Thyroid gland (tissue), 4 donors: ENCODE data around the gene CRIP1. TPM values are rescaled to one million over a fixed set of nuclear protein-coding genes. Genes with fewer than 3 reads are reported as not detected.
A peak's percentile ranks its signal among the peaks of the same experiment; 100 is the strongest.

Experiments
- DNase-seq, 2 donors: peaks; one replicate each; pipeline ENCODE4 v3.0.0-alpha.2; 2019
- H3K27ac ChIP-seq, 3 donors: fragments of 200-600 bp; sonication (generic); 1 replicate in 2 of 3; 2 replicates in 1 of 3; pipeline ENCODE4 v1.5.1; 2016 to 2019; ENCODE audit warnings: mild to moderate bottlenecking in 1 of 3, moderate library complexity in 1 of 3
- H3K27me3 ChIP-seq: fragments of 200-600 bp; sonication (generic); one replicate; pipeline ENCODE4 v1.5.1; 2019
- H3K36me3 ChIP-seq, 2 donors: fragments of 200-600 bp; sonication (generic); one replicate each; pipeline ENCODE4 v1.5.1; 2016 to 2019
- H3K4me1 ChIP-seq, 2 donors: fragments of 200-600 bp; sonication (generic); one replicate each; pipeline ENCODE4 v1.5.1; 2017 to 2019
- H3K4me3 ChIP-seq, 3 donors: fragments of 200-600 bp; sonication (generic); replicated peaks in 1 of 3; 1 replicate in 2 of 3; 2 replicates in 1 of 3; pipeline ENCODE4 v1.5.1; 2016; ENCODE audit warnings: mild to moderate bottlenecking in 1 of 3
- H3K9me3 ChIP-seq: fragments of 200-600 bp; sonication (generic); one replicate; pipeline ENCODE4 v1.5.1; 2017
- CTCF ChIP-seq, 6 experiments: fragments of 200-600 bp in 3 of 6; fragments of 450-650 bp in 3 of 6; sonication (generic) in 3 of 6; IDR thresholded peaks; one replicate each; pipeline ENCODE4 v1.5.1; 2016 to 2019; ENCODE audit warnings: antibody characterized with exemption in 6 of 6, mild to moderate bottlenecking in 2 of 6, inconsistent platforms in 1 of 6, moderate library complexity in 1 of 6
- POLR2A ChIP-seq, 2 donors: fragments of 450-650 bp; IDR thresholded peaks; one replicate each; pipeline ENCODE4 v1.6.1; 2017; ENCODE audit warnings: antibody characterized with exemption in 2 of 2, mild to moderate bottlenecking in 2 of 2, moderate library complexity in 1 of 2
- WGBS, 2 donors: methylation state at CpG; one replicate each; pipeline ENCODE4 v1.1.5; 2017; 5-methylcytosine and 5-hydroxymethylcytosine counted together
- intact Hi-C: fragments of 100-400 bp; cut with DNase I; formaldehyde crosslinking; loops from one replicate; pipeline ENCODE4 v1.15.1; 2023
- total RNA-seq, 4 donors: library from RNA; depleted of rRNA; stranded (reverse); fragments of >200 nt; gene quantifications; one replicate each; pipeline ENCODE4 v1.2.3, GENCODE V29; 2016

The CRIP1 gene
- total RNA-seq, 4 donors from 2014 or later: 6.0 to 30.8 (median 18.5) TPM

GRCh38 chr14:105469456-105470349 is 17.0 kb upstream of the CRIP1 start:
- Histone ChIP-seq H3K4me1 (peaks cover 77% of the 10 kb centered on the region in 2 donors), H3K9me3 (no peaks in the 10 kb centered on the region), H3K27me3 (no peaks in the 10 kb centered on the region), H3K4me3 (no peak overlapping the region), H3K36me3 (peaks cover 10 to 14% of the 10 kb centered on the region in 2 donors), H3K27ac (peak overlapping the region; percentile 67 to 83 (median 73))
- DNase-seq: peak; percentile 62 to 64
- WGBS, 2 donors: 52 to 63% methylated on average over 24 of the region's 54 CpGs
- intact Hi-C loops: loop anchor here (10.0 kb wide), 1 partner anchor 395 kb away; no protein-coding TSS in a partner anchor
- no peak for TF ChIP-seq POLR2A (IDR thresholded peaks at IDR 0.05)
- TF ChIP-seq CTCF (IDR thresholded peaks at IDR 0.05): no peak

- Histone ChIP-seq H3K27me3 (no peaks in the 10 kb centered on the region), H3K9me3 (no peaks in the 10 kb centered on the region), H3K4me1 (peaks cover 70 to 71% of the 10 kb centered on the region in 2 donors), H3K36me3 (peaks cover 4 to 6% of the 10 kb centered on the region in 2 donors), H3K4me3 (no peak overlapping the region), H3K27ac (peak overlapping the region; percentile 3 to 83 (median 67))
- DNase-seq: no peak
- TF ChIP-seq CTCF (IDR thresholded peaks at IDR 0.05) (no peak), POLR2A (IDR thresholded peaks at IDR 0.05) (peak in 1 of 2 donors; percentile 8)
- 72 to 74% methylated on average over 25 to 33 of the region's 34 CpGs for WGBS, 2 donors
- intact Hi-C loops: loop anchor here (10.0 kb wide), 1 partner anchor 396 kb away; no protein-coding TSS in a partner anchor
Measured at GRCh38 chr14:105470350-105471296, 16.1 kb upstream of the CRIP1 start.

GRCh38 chr14:105471297-105471821 is 15.3 kb upstream of the CRIP1 start:
- intact Hi-C loops: loop anchor here (10.0 kb wide), 1 partner anchor 397 kb away; no protein-coding TSS in a partner anchor
- Histone ChIP-seq H3K27me3 (no peaks in the 10 kb centered on the region), H3K4me1 (peaks cover 71 to 73% of the 10 kb centered on the region in 2 donors), H3K4me3 (no peak overlapping the region), H3K27ac (peak overlapping the region; percentile 67 to 87 (median 83)), H3K9me3 (no peaks in the 10 kb centered on the region), H3K36me3 (peaks cover 3 to 6% of the 10 kb centered on the region in 2 donors)
- TF ChIP-seq CTCF (IDR thresholded peaks at IDR 0.05) (no peak), POLR2A (IDR thresholded peaks at IDR 0.05) (no peak)
- WGBS, 2 donors: 54% methylated on average over 8 of the region's 19 CpGs; no CpG with 5 or more reads in 1 of the 2 donors
- no peak for DNase-seq

GRCh38 chr14:105471823-105472485 is 14.7 kb upstream of the CRIP1 start:
- no CpG with 5 or more reads among the region's 8 CpGs for WGBS, 2 donors
- Histone ChIP-seq H3K27ac (peak overlapping the region; percentile 67 to 87 (median 83)), H3K27me3 (no peaks in the 10 kb centered on the region), H3K4me1 (peaks cover 77 to 78% of the 10 kb centered on the region in 2 donors), H3K9me3 (no peaks in the 10 kb centered on the region), H3K4me3 (no peak overlapping the region), H3K36me3 (peaks cover 0 to under 1% of the 10 kb centered on the region in 2 donors)
- intact Hi-C loops: loop anchor here (10.0 kb wide), 1 partner anchor 397 kb away; no protein-coding TSS in a partner anchor
- DNase-seq: no peak
- no peak for TF ChIP-seq POLR2A (IDR thresholded peaks at IDR 0.05)
- TF ChIP-seq CTCF (IDR thresholded peaks at IDR 0.05): no peak
